Loucy (cell line): ENCODE data around the gene CDC25A.

Experiments
- EZH2phosphoT487 ChIP-seq: fragments of 200-600 bp; IDR thresholded peaks from 2 replicates; pipeline ENCODE4 v1.6.1; 2018; ENCODE audit warnings: antibody characterized with exemption, mild to moderate bottlenecking, moderate library complexity, borderline replicate concordance
- TF ChIP-seq, protein P1 (sequence below): fragments of 200-600 bp; sonication (generic); conservative IDR thresholded peaks from 2 replicates; pipeline ENCODE4 v1.5.1; 2014; ENCODE audit warnings: mild to moderate bottlenecking, antibody characterized with exemption, low read length

GRCh38 chr3:48180021-48180420, 8.2 kb downstream of the CDC25A start:
- TF ChIP-seq, protein P1, sequence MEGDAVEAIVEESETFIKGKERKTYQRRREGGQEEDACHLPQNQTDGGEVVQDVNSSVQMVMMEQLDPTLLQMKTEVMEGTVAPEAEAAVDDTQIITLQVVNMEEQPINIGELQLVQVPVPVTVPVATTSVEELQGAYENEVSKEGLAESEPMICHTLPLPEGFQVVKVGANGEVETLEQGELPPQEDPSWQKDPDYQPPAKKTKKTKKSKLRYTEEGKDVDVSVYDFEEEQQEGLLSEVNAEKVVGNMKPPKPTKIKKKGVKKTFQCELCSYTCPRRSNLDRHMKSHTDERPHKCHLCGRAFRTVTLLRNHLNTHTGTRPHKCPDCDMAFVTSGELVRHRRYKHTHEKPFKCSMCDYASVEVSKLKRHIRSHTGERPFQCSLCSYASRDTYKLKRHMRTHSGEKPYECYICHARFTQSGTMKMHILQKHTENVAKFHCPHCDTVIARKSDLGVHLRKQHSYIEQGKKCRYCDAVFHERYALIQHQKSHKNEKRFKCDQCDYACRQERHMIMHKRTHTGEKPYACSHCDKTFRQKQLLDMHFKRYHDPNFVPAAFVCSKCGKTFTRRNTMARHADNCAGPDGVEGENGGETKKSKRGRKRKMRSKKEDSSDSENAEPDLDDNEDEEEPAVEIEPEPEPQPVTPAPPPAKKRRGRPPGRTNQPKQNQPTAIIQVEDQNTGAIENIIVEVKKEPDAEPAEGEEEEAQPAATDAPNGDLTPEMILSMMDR = no peak
- no peak for TF ChIP-seq EZH2phosphoT487
